ENCODE results near the gene RAB6A.

DNA sequence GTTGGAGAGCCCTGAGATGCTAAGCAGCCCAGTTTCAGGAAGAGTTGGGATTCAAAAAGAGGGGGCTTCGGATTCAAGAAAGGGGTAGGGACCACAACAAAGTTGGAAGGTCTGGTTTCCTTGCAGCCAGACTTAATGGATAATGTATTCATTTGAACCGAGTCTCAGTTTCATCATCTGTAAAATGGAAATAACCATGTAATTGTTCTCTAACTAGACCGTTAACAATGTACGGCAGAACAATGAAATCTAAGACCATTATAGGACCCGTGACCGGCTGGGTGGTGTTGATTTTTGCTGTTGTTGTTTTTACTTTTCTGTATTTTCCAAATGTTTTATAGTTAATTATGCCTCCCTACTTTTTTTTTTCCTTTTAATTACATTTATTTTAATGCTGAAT lies 20.4 kb upstream of the RAB6A start:
- TF ChIP-seq, protein P1, sequence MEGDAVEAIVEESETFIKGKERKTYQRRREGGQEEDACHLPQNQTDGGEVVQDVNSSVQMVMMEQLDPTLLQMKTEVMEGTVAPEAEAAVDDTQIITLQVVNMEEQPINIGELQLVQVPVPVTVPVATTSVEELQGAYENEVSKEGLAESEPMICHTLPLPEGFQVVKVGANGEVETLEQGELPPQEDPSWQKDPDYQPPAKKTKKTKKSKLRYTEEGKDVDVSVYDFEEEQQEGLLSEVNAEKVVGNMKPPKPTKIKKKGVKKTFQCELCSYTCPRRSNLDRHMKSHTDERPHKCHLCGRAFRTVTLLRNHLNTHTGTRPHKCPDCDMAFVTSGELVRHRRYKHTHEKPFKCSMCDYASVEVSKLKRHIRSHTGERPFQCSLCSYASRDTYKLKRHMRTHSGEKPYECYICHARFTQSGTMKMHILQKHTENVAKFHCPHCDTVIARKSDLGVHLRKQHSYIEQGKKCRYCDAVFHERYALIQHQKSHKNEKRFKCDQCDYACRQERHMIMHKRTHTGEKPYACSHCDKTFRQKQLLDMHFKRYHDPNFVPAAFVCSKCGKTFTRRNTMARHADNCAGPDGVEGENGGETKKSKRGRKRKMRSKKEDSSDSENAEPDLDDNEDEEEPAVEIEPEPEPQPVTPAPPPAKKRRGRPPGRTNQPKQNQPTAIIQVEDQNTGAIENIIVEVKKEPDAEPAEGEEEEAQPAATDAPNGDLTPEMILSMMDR (IDR thresholded peaks at IDR 0.05): no peak
- TF ChIP-seq POLR2A (IDR thresholded peaks at IDR 0.05) (no peak), EP300 (IDR thresholded peaks at IDR 0.05) (no peak)
